HCT116 (cell line): ENCODE data around the gene TENM4. TPM values are rescaled to one million over a fixed set of nuclear protein-coding genes. Genes with fewer than 3 reads are reported as not detected.

Experiments
- ATAC-seq: fragments of 200-7000 bp; cut with Tn5 transposase; 2 replicates; pipeline ENCODE4 v1.9.1; 2020; ENCODE audit warnings: mild to moderate bottlenecking, moderate library complexity
- BruUV-seq: library from RNA; stranded (reverse); fragments of 400-500 nt; replicated peaks from 2 replicates; lab custom pipeline; 2021; lab: Mats Ljungman, UMichigan
- CTCF ChIA-PET: fragments of 300-600 bp; sonication (Branson Sonifier 250); formaldehyde crosslinking; loops from one replicate; lab custom pipeline; 2021; ENCODE audit warnings: antibody characterized with exemption; lab: Charles Lee
- POLR2A ChIA-PET: fragments of 300-600, 350-600 bp; sonication (Branson Sonifier 250); formaldehyde crosslinking; loops from one replicate; lab custom pipeline; 2021; ENCODE audit warnings: antibody characterized with exemption; lab: Charles Lee
- RAD21 ChIA-PET, 2 experiments: fragments of 300-600 bp; sonication (Branson Sonifier 250); formaldehyde crosslinking; loops; one replicate each; lab custom pipeline; 2023; ENCODE audit warnings: low total read pairs in 2 of 2; ENCODE audit not compliant: uncharacterized antibody in 2 of 2, unreplicated experiment in 2 of 2, low non-redundant PET in 1 of 2; lab: Charles Lee
- DNase-seq: peaks from one replicate; pipeline ENCODE4 v3.0.0-alpha.2; 2010; ENCODE audit warnings: low read depth, low spot score
- H2AFZ ChIP-seq: fragments of 200-600 bp; shearing (Covaris generic), sonication (generic); 2 replicates; pipeline ENCODE4 v1.6.1; 2017; ENCODE audit warnings: low read depth, mixed run types, mixed read lengths, antibody characterized with exemption, low read length; ENCODE audit not compliant: poor library complexity, severe bottlenecking
- H3K27ac ChIP-seq: 2 replicates; pipeline ENCODE4 v1.5.1; 2012; ENCODE audit warnings: low read depth, low read length
- H3K27me3 ChIP-seq: fragments of 200-600 bp; sonication (generic); 2 replicates; pipeline ENCODE4 v1.6.1; 2016; ENCODE audit warnings: mixed run types, low read length, mixed read lengths; ENCODE audit not compliant: insufficient read depth
- H3K36me3 ChIP-seq, 2 experiments: fragments of 200-500 bp in 1 of 2; fragments of 200-600 bp in 1 of 2; sonication (Bioruptor generic) in 1 of 2; sonication (generic) in 1 of 2; 2 replicates each; pipeline versions ENCODE4 v1.5.1 to v1.6.1; 2014 to 2016; ENCODE audit warnings: low read length in 2 of 2, inconsistent platforms in 1 of 2, mixed read lengths in 1 of 2, mixed run types in 1 of 2; ENCODE audit not compliant: insufficient read depth in 2 of 2, control insufficient read depth in 1 of 2
- H3K4me1 ChIP-seq, 2 experiments: fragments of 200-600 bp in 1 of 2; sonication (generic) in 1 of 2; 2 replicates each; pipeline versions ENCODE4 v1.5.1 to v1.6.1; 2012 to 2017; ENCODE audit warnings: low read length in 2 of 2, inconsistent platforms in 1 of 2, mild to moderate bottlenecking in 1 of 2, mixed read lengths in 1 of 2, mixed run types in 1 of 2, moderate library complexity in 1 of 2; ENCODE audit not compliant: insufficient read depth in 2 of 2, control insufficient read depth in 1 of 2
- H3K4me2 ChIP-seq: fragments of 200-600 bp; sonication (generic); 2 replicates; pipeline ENCODE4 v1.6.1; 2017; ENCODE audit warnings: mixed run types, low read length, mixed read lengths
- H3K4me3 ChIP-seq, 2 experiments: fragments of 200-600 bp in 1 of 2; sonication (generic) in 1 of 2; replicated peaks in 1 of 2; 2 replicates each; pipeline ENCODE4 v1.5.1; 2011 to 2016; ENCODE audit warnings: low read length in 2 of 2, control low read depth in 1 of 2, low read depth in 1 of 2, mild to moderate bottlenecking in 1 of 2, mixed read lengths in 1 of 2, mixed run types in 1 of 2
- H3K79me2 ChIP-seq: fragments of 200-600 bp; sonication (generic); 2 replicates; pipeline ENCODE4 v1.6.1; 2017; ENCODE audit warnings: mild to moderate bottlenecking, mixed run types, low read length, moderate library complexity, mixed read lengths; ENCODE audit not compliant: insufficient read depth
- H3K9ac ChIP-seq: fragments of 200-600 bp; sonication (generic); 2 replicates; pipeline ENCODE4 v1.6.1; 2016; ENCODE audit warnings: low read length, mixed read lengths
- H3K9me2 ChIP-seq: fragments of 200-600 bp; sonication (generic), shearing (Covaris generic); 2 replicates; pipeline ENCODE4 v1.6.1; 2017; ENCODE audit warnings: mixed run types, mild to moderate bottlenecking, moderate library complexity; ENCODE audit not compliant: insufficient read depth
- H3K9me3 ChIP-seq, 2 experiments: fragments of 200-500 bp in 1 of 2; fragments of 200-600 bp in 1 of 2; sonication (Bioruptor generic) in 1 of 2; sonication (generic) in 1 of 2; 2 replicates each; pipeline ENCODE4 v1.6.1; 2014 to 2017; ENCODE audit warnings: low read length in 2 of 2, mixed read lengths in 2 of 2, inconsistent platforms in 1 of 2, low read depth in 1 of 2, mild to moderate bottlenecking in 1 of 2, mixed run types in 1 of 2, moderate library complexity in 1 of 2; ENCODE audit not compliant: control insufficient read depth in 1 of 2, insufficient read depth in 1 of 2
- H4K20me1 ChIP-seq: fragments of 200-600 bp; sonication (generic), shearing (Covaris generic); 2 replicates; pipeline ENCODE4 v1.6.1; 2017; ENCODE audit warnings: mixed run types, mild to moderate bottlenecking, moderate library complexity; ENCODE audit not compliant: insufficient read depth
- ELF1 ChIP-seq: IDR thresholded peaks from 2 replicates; pipeline ENCODE4 v1.6.1; 2012; ENCODE audit warnings: low read depth, borderline replicate concordance
- EZH2 ChIP-seq: fragments of 200-600 bp; sonication (generic); IDR thresholded peaks from 2 replicates; pipeline ENCODE4 v1.6.1; 2017; ENCODE audit warnings: antibody characterized with exemption, mixed run types
- RAD21 ChIP-seq: IDR thresholded peaks from 2 replicates; pipeline ENCODE4 v1.6.1; 2012; ENCODE audit warnings: low read depth, mild to moderate bottlenecking
- REST ChIP-seq: IDR thresholded peaks from 2 replicates; pipeline ENCODE4 v1.6.1; 2012; ENCODE audit warnings: low read depth
- SIN3A ChIP-seq: IDR thresholded peaks from 2 replicates; pipeline ENCODE4 v1.6.1; 2012; ENCODE audit warnings: low read depth
- ZFX ChIP-seq: fragments of 450-650 bp; IDR thresholded peaks from 2 replicates; pipeline ENCODE4 v1.6.1; 2017
- intact Hi-C: fragments of 100-400 bp; cut with micrococcal nuclease; formaldehyde crosslinking; loops from 2 replicates; pipeline ENCODE4 v1.10.0; 2022
- total RNA-seq: library from RNA; stranded (reverse); gene quantifications from one replicate; pipeline ENCODE4 v1.2.1, GENCODE V29; 2021; ENCODE audit not compliant: unreplicated experiment

TENM4 gene
- total RNA-seq, 1 experiment from 2014 or later = 0.05 TPM

- no peak overlapping the region for H3K9ac ChIP-seq
- CTCF ChIA-PET = interaction anchor here (1.1 to 1.6 kb wide), 2 partner anchors 8 to 11 kb away, joined by 3 to 4 read pairs; no protein-coding TSS in a partner anchor
- TF ChIP-seq RAD21 (no peak), ZFX (no peak), EZH2 (no peak), ELF1 (no peak)
- H3K4me1 ChIP-seq = no peaks in the 10 kb centered on the region
- POLR2A ChIA-PET = no interaction called here
- BruUV-seq = no TSS peak
- RAD21 ChIA-PET = no interaction called here
- no peaks in the 10 kb centered on the region for H3K79me2 ChIP-seq
- intact Hi-C loops = no loop called here
- no peaks in the 10 kb centered on the region for H3K9me2 ChIP-seq
- H3K27me3 ChIP-seq = no peaks in the 10 kb centered on the region
- H3K36me3 ChIP-seq = no peaks in the 10 kb centered on the region
- no peak overlapping the region for H3K4me3 ChIP-seq
- H4K20me1 ChIP-seq = no peaks in the 10 kb centered on the region
- H3K9me3 ChIP-seq = no peaks in the 10 kb centered on the region
- no peak overlapping the region for H3K27ac ChIP-seq
- no peak overlapping the region for H2AFZ ChIP-seq
- DNase-seq (no peak), ATAC-seq (no peak)
- H3K4me2 ChIP-seq = no peak overlapping the region
Observed at GRCh38 chr11:78656327-78656726, 784.5 kb downstream of the TENM4 start.

GRCh38 chr11:78655561-78655960, 785.3 kb downstream of the TENM4 start:
- CTCF ChIA-PET = interaction anchor here (1.6 to 2.3 kb wide), 2 partner anchors 10 to 60 kb away, joined by 4 to 5 read pairs; no protein-coding TSS in a partner anchor
- ATAC-seq = no peak
- POLR2A ChIA-PET = no interaction called here
- RAD21 ChIA-PET = no interaction called here
- Histone ChIP-seq H3K27me3 (no peaks in the 10 kb centered on the region), H3K4me1 (no peaks in the 10 kb centered on the region), H4K20me1 (no peaks in the 10 kb centered on the region), H3K9me3 (no peaks in the 10 kb centered on the region), H2AFZ (no peak overlapping the region), H3K36me3 (no peaks in the 10 kb centered on the region), H3K9me2 (no peaks in the 10 kb centered on the region), H3K4me2 (no peak overlapping the region), H3K9ac (no peak overlapping the region), H3K79me2 (no peaks in the 10 kb centered on the region), H3K4me3 (no peak overlapping the region), H3K27ac (no peak overlapping the region)
- intact Hi-C loops = no loop called here
- no peak for DNase-seq
- BruUV-seq = no TSS peak
- TF ChIP-seq ZFX = no peak
- no peak for TF ChIP-seq SIN3A
- TF ChIP-seq REST = no peak
